Measurements from ENCODE around the gene C1R.
A peak's percentile ranks its signal among the peaks of the same experiment; 100 is the strongest.

Gene C1R

GRCh38 chr12:7092229-7092985, at the start of gene C1R:
Gene C1R (minus strand): TSS chr12:7092445. CDS start chr12:7092388, 57 bp downstream.
- peak in 33 of 56 donors; percentile 9 to 74 (median 28) for DNase-seq

GRCh38 chr12:7141351-7142005, 49.2 kb upstream of the C1R start:
- no peak for DNase-seq

- no peak for DNase-seq
Observed at GRCh38 chr12:7139200-7139599, 47.0 kb upstream of the C1R start.

- DNase-seq, result no peak
Observed at GRCh38 chr12:7137908-7138307, 45.7 kb upstream of the C1R start.

GRCh38 chr12:7136676-7137075, 44.4 kb upstream of the C1R start:
- no peak for DNase-seq

GRCh38 chr12:7136071-7136470, 43.8 kb upstream of the C1R start:
- no peak for DNase-seq

GRCh38 chr12:7134396-7135166, 42.3 kb upstream of the C1R start:
- no peak for DNase-seq

GRCh38 chr12:7131502-7131866, 39.2 kb upstream of the C1R start:
- no peak for DNase-seq

GRCh38 chr12:7130701-7131501, 38.7 kb upstream of the C1R start:
- DNase-seq, result peak in 31 of 56 donors; percentile 2 to 56 (median 22)

- peak in 52 of 56 donors; percentile 21 to 86 (median 71) for DNase-seq
Observed at GRCh38 chr12:7129872-7130691, 37.8 kb upstream of the C1R start, which contains the start of gene CLSTN3. Gene CLSTN3 (plus strand): TSS chr12:7130371. CDS start chr12:7130649, 278 bp downstream.

GRCh38 chr12:7129287-7129871, 37.1 kb upstream of the C1R start:
- DNase-seq, result no peak

GRCh38 chr12:7128681-7129286, 36.5 kb upstream of the C1R start, which contains the start of gene RBP5:
Gene RBP5 (minus strand): TSS chr12:7128889. CDS start chr12:7128775, 114 bp downstream.
- DNase-seq, result no peak

- no peak for DNase-seq
Observed at GRCh38 chr12:7127916-7128626, 35.8 kb upstream of the C1R start.

GRCh38 chr12:7125632-7126227, 33.5 kb upstream of the C1R start:
- no peak for DNase-seq

GRCh38 chr12:7123806-7124522, 31.7 kb upstream of the C1R start:
- DNase-seq, result no peak

- DNase-seq, result no peak
Observed at GRCh38 chr12:7122811-7123769, 30.8 kb upstream of the C1R start.

Data from amygdala (tissue), 56 donors.